ENCODE measurements around the gene PDE4C.

- TF ChIP-seq CHD4 (IDR thresholded peaks at IDR 0.05) = no peak
- TF ChIP-seq YBX1 (IDR thresholded peaks at IDR 0.05) = no peak
- no peak for TF ChIP-seq CTCF (IDR thresholded peaks at IDR 0.05 in 2 of 3, conservative IDR thresholded peaks at IDR 0.05 in 1 of 3; ENCODE audit: control insufficient read depth in 2 of 3, extremely low read depth in 1 of 3, insufficient read depth in 1 of 3, low read depth in 3 of 3, low read length in 3 of 3)
Measured at GRCh38 chr19:18259893-18260292, 33.7 kb upstream of the PDE4C start.
